Gastroesophageal sphincter (tissue), 3 donors: ENCODE data around the gene MAML3.

Experiments used
- CTCF ChIP-seq, 4 experiments: fragments of 200-600 bp in 2 of 4; fragments of 450-650 bp in 2 of 4; sonication (generic) in 1 of 4; IDR thresholded peaks; one replicate each; pipeline ENCODE4 v1.5.1; 2017 to 2019; ENCODE audit warnings: antibody characterized with exemption in 4 of 4, mild to moderate bottlenecking in 2 of 4, moderate library complexity in 2 of 4
- POLR2AphosphoS5 ChIP-seq: sonication (generic); formaldehyde crosslinking; IDR thresholded peaks from one replicate; pipeline ENCODE4 v1.6.1; 2017; ENCODE audit warnings: antibody characterized with exemption

GRCh38 chr4:139851133-139851532, 302.9 kb downstream of the MAML3 start:
- TF ChIP-seq CTCF (IDR thresholded peaks at IDR 0.05) (no peak), POLR2AphosphoS5 (no peak)
